A549 (cell line): ENCODE measurements around the gene ITSN1. TPM values are rescaled to one million over a fixed set of nuclear protein-coding genes. Genes with fewer than 3 reads are reported as not detected.

Source experiments
- ATAC-seq, 2 experiments: fragments of 200-7000 bp in 1 of 2; fragments of >200 bp in 1 of 2; cut with Nextera tagmentation in 1 of 2; cut with Tn5 transposase in 1 of 2; 3 replicates each; pipeline versions ENCODE4 v1.8.0 to v1.9.1; 2018 to 2020; ENCODE audit warnings: mild to moderate bottlenecking in 1 of 2, moderate library complexity in 1 of 2
- CTCF ChIA-PET: fragments of 300-600 bp; sonication (Branson Sonifier 250); formaldehyde crosslinking; extraction: SDS; loops from one replicate; lab custom pipeline; 2021; ENCODE audit warnings: antibody characterized with exemption, inconsistent platforms; lab: Yijun Ruan, JAX
- POLR2A ChIA-PET: fragments of 350-600 bp; formaldehyde crosslinking; extraction: SDS; loops from one replicate; lab custom pipeline; 2021; ENCODE audit warnings: antibody characterized with exemption, inconsistent platforms; lab: Yijun Ruan, JAX
- DNase-seq, 2 experiments: peaks; one replicate each; pipeline versions ENCODE4 v3.0.0 to v3.0.0-alpha.2; 2011 to 2016; ENCODE audit warnings: low read depth in 1 of 2, low spot score in 1 of 2
- FAIRE-seq: peaks from 2 replicates; lab custom pipeline; 2011; peaks lifted over from hg19 to GRCh38; lab: Jason Lieb, UNC
- H3K27ac ChIP-seq, 2 experiments: fragments of >200 bp; sonication (Bioruptor Twin); formaldehyde crosslinking; 3 replicates each; pipeline ENCODE4 v1.5.1; 2016 to 2017
- H3K4me1 ChIP-seq: fragments of >200 bp; sonication (Bioruptor Twin); formaldehyde crosslinking; 3 replicates; pipeline ENCODE4 v1.6.1; 2016
- H3K4me2 ChIP-seq: fragments of >200 bp; sonication (Bioruptor Twin); formaldehyde crosslinking; 3 replicates; pipeline ENCODE4 v1.6.1; 2016
- H3K4me3 ChIP-seq: fragments of >200 bp; sonication (Bioruptor Twin); formaldehyde crosslinking; 3 replicates; pipeline ENCODE4 v1.5.1; 2016
- H3K9me3 ChIP-seq: fragments of >200 bp; sonication (Bioruptor Twin); formaldehyde crosslinking; 3 replicates; pipeline ENCODE4 v1.6.1; 2016
- ATOH8 ChIP-seq: fragments of 250-450 bp; sonication (Bioruptor Pico); IDR thresholded peaks from 2 replicates; pipeline ENCODE4 v1.5.0; 2020; ENCODE audit warnings: low read depth, mild to moderate bottlenecking, moderate library complexity
- BCL3 ChIP-seq: fragments of >200 bp; sonication (Bioruptor Twin); formaldehyde crosslinking; IDR thresholded peaks from 3 replicates; pipeline ENCODE4 v1.6.1; 2016
- CBX8 ChIP-seq: fragments of 200-600 bp; sonication (generic); IDR thresholded peaks from 2 replicates; pipeline ENCODE4 v1.6.1; 2016
- CHD2 ChIP-seq: fragments of 150-350 bp; IDR thresholded peaks from 2 replicates; pipeline ENCODE4 v1.6.1; 2014; ENCODE audit warnings: low read length; ENCODE audit not compliant: partially characterized antibody
- CHD4 ChIP-seq: fragments of 200-600 bp; sonication (generic); IDR thresholded peaks from 2 replicates; pipeline ENCODE4 v1.6.1; 2016; ENCODE audit warnings: antibody characterized with exemption, mild to moderate bottlenecking, borderline replicate concordance
- EHF ChIP-seq: fragments of 250-450 bp; sonication (Bioruptor Pico); IDR thresholded peaks from 2 replicates; pipeline ENCODE4 v1.5.0; 2020; ENCODE audit warnings: mild to moderate bottlenecking
- ELK1 ChIP-seq: fragments of 150-350 bp; IDR thresholded peaks from 2 replicates; pipeline ENCODE4 v1.6.1; 2014; ENCODE audit warnings: low read depth, mild to moderate bottlenecking, low read length
- FOSL2 ChIP-seq, 2 experiments: fragments of 450-650 bp in 1 of 2; fragments of >200 bp in 1 of 2; sonication (Bioruptor Twin) in 1 of 2; formaldehyde crosslinking; IDR thresholded peaks; 2 replicates each; pipeline versions ENCODE4 v1.5.0 to v1.6.1; 2016 to 2020; ENCODE audit warnings: mild to moderate bottlenecking in 1 of 2, moderate library complexity in 1 of 2
- FOXS1 ChIP-seq: fragments of 250-450 bp; sonication (Bioruptor Pico); IDR thresholded peaks from 2 replicates; pipeline ENCODE4 v1.5.0; 2020; ENCODE audit warnings: mild to moderate bottlenecking, moderate library complexity
- MAX ChIP-seq: IDR thresholded peaks from 2 replicates; pipeline ENCODE4 v1.6.1; 2012
- MYC ChIP-seq: IDR thresholded peaks from 2 replicates; pipeline ENCODE4 v1.6.1; 2012; ENCODE audit warnings: mild to moderate bottlenecking, inconsistent platforms, low read length, improper control_type of control experiment, borderline replicate concordance
- NFE2L2 ChIP-seq: fragments of 150-350 bp; conservative IDR thresholded peaks from 2 replicates; pipeline ENCODE4 v1.6.1; 2014; ENCODE audit warnings: low read length
- NR3C1 ChIP-seq: fragments of >200 bp; sonication (Bioruptor Twin); formaldehyde crosslinking; IDR thresholded peaks from 3 replicates; pipeline ENCODE4 v1.6.1; 2017
- POLR2A ChIP-seq: IDR thresholded peaks from 2 replicates; pipeline ENCODE4 v1.6.1; 2012; ENCODE audit warnings: mild to moderate bottlenecking, low read length
- RCOR1 ChIP-seq: fragments of 150-350 bp; IDR thresholded peaks from 2 replicates; pipeline ENCODE4 v1.6.1; 2014; ENCODE audit warnings: antibody characterized with exemption, low read length, low read depth
- REST ChIP-seq: fragments of 200-600 bp; sonication (generic); IDR thresholded peaks from 2 replicates; pipeline ENCODE4 v1.6.1; 2016; ENCODE audit warnings: antibody characterized with exemption, mild to moderate bottlenecking, moderate library complexity
- SMC3 ChIP-seq: fragments of >200 bp; sonication (Bioruptor Twin); formaldehyde crosslinking; IDR thresholded peaks from 3 replicates; pipeline ENCODE4 v1.6.1; 2018; ENCODE audit warnings: inconsistent platforms
- SREBF2 ChIP-seq: fragments of 450-650 bp; IDR thresholded peaks from 2 replicates; pipeline ENCODE4 v1.6.1; 2014; ENCODE audit warnings: mild to moderate bottlenecking, moderate library complexity
- TFCP2L1 ChIP-seq: fragments of 250-450 bp; sonication (Bioruptor Pico); IDR thresholded peaks from 2 replicates; pipeline ENCODE4 v1.5.0; 2021; ENCODE audit warnings: mild to moderate bottlenecking
- USF2 ChIP-seq: fragments of 450-650 bp; IDR thresholded peaks from 2 replicates; pipeline ENCODE4 v1.6.1; 2014; ENCODE audit warnings: antibody characterized with exemption
- ZFP36 ChIP-seq: fragments of 450-650 bp; IDR thresholded peaks from 2 replicates; pipeline ENCODE4 v1.6.1; 2014; ENCODE audit warnings: borderline replicate concordance; ENCODE audit not compliant: partially characterized antibody
- ZNF302 ChIP-seq: fragments of 250-450 bp; sonication (Bioruptor Pico); IDR thresholded peaks from 2 replicates; pipeline ENCODE4 v1.9.0; 2021; ENCODE audit warnings: inconsistent platforms, mild to moderate bottlenecking, moderate library complexity
- WGBS: methylation state at CpG from one replicate; pipeline ENCODE4 v1.1.6; 2017; ENCODE audit errors: missing lambda C conversion rate; 5-methylcytosine and 5-hydroxymethylcytosine counted together
- polyA plus RNA-seq, 4 experiments: library from polyadenylated mRNA; depleted of rRNA in 3 of 4; stranded (reverse); fragments of >200 nt; fragmentation: RNase III in 1 of 4; extraction: RNeasy Plus Mini Kit Qiagen cat#74134 plus additional on column Dnase treatment in 1 of 4; gene quantifications; 2 replicates in 3 of 4; 3 replicates in 1 of 4; pipeline ENCODE4 v1.2.3, GENCODE V29; 2011 to 2017

The ITSN1 gene
- polyA plus RNA-seq, 2 of the 4 experiments (the other 2 are of a cell fraction) = 15.2 to 23.7 TPM

- TF ChIP-seq ELK1 = no peak
- no peak for TF ChIP-seq RCOR1
- TF ChIP-seq CHD4 = no peak
- TF ChIP-seq FOXS1 = no peak
- TF ChIP-seq ZFP36 = no peak
- no peak for TF ChIP-seq NR3C1
- TF ChIP-seq NFE2L2 = no peak
Observed at GRCh38 chr21:33755354-33755753, 113.1 kb downstream of the ITSN1 start (continued).

GRCh38 chr21:33760641-33761440 lies 118.5 kb downstream of the ITSN1 start:
- FAIRE-seq = no peak
- peak; percentile 56 to 57; a peak in 5 of 6 replicates for ATAC-seq
- TF ChIP-seq TFCP2L1 (CRISPR knock-in tag) (no peak), POLR2A (no peak), ZFP36 (no peak), CHD2 (no peak), ATOH8 (CRISPR knock-in tag) (no peak), SMC3 (no peak), USF2 (no peak), CHD4 (no peak), REST (no peak), MYC (no peak), CBX8 (no peak), ZNF302 (CRISPR knock-in tag) (no peak), EHF (CRISPR knock-in tag) (no peak), BCL3 (no peak), FOSL2 (IDR thresholded peaks at IDR 0.05) (no peak), FOSL2 (CRISPR knock-in tag; IDR thresholded peaks at IDR 0.05) (no peak), MAX (no peak), SREBF2 (no peak)
- H3K4me3 ChIP-seq = peak overlapping the region; percentile 28; the same call in 1 of the 3 replicates
- ChIA-PET POLR2A (no interaction called here), CTCF (interaction anchor here (1.2 kb wide), 1 partner anchor 13 kb away, joined by 3 read pairs; no protein-coding TSS in a partner anchor)
- H3K4me2 ChIP-seq = peak overlapping the region; percentile 91
- DNase-seq = no peak
- WGBS = 54% methylated on average over 9 of the region's 9 CpGs
- H3K4me1 ChIP-seq = peaks cover 27% of the 10 kb centered on the region; the same call in 2 of the 3 replicates
- H3K27ac ChIP-seq = peak overlapping the region; percentile 77 to 87
- H3K9me3 ChIP-seq = no peaks in the 10 kb centered on the region
